GM12865 (cell line): ENCODE data around the gene ERGIC1.

ENCODE experiments used
- DNase-seq: peaks from one replicate; pipeline ENCODE4 v3.0.0; 2010; ENCODE audit warnings: low read depth
- H3K4me3 ChIP-seq: 2 replicates; pipeline ENCODE4 v1.5.1; 2011; ENCODE audit warnings: mild to moderate bottlenecking, low read depth, low read length, control low read depth
- CTCF ChIP-seq: IDR thresholded peaks from 2 replicates; pipeline ENCODE4 v1.5.1; 2011; ENCODE audit warnings: low read length, control low read depth, low read depth, inconsistent platforms; ENCODE audit not compliant: insufficient read depth; ENCODE audit errors: missing control alignments

The ERGIC1 gene

GRCh38 chr5:172841256-172841655, 7.2 kb downstream of the ERGIC1 start:
- no peak overlapping the region for H3K4me3 ChIP-seq
- no peak for TF ChIP-seq CTCF
- no peak for DNase-seq

- no peak overlapping the region for H3K4me3 ChIP-seq
- DNase-seq: no peak
- TF ChIP-seq CTCF: no peak
Measured at GRCh38 chr5:172843825-172844576, 9.9 kb downstream of the ERGIC1 start.

- no peak for DNase-seq
- H3K4me3 ChIP-seq: no peak overlapping the region
- no peak for TF ChIP-seq CTCF
Measured at GRCh38 chr5:172844577-172844838, 10.5 kb downstream of the ERGIC1 start.

GRCh38 chr5:172845154-172845553, 11.1 kb downstream of the ERGIC1 start:
- no peak for DNase-seq
- TF ChIP-seq CTCF: no peak
- H3K4me3 ChIP-seq: no peak overlapping the region

GRCh38 chr5:172845576-172845975, 11.5 kb downstream of the ERGIC1 start:
- no peak for DNase-seq
- H3K4me3 ChIP-seq: no peak overlapping the region
- no peak for TF ChIP-seq CTCF

- H3K4me3 ChIP-seq: no peak overlapping the region
Measured at GRCh38 chr5:172846249-172846648, 12.2 kb downstream of the ERGIC1 start.

More at GRCh38 chr5:172846249-172846648, 12.2 kb downstream of the ERGIC1 start:
- DNase-seq: no peak
- TF ChIP-seq CTCF: no peak
